Measurements from ENCODE around the gene UQCR11.

DNA sequence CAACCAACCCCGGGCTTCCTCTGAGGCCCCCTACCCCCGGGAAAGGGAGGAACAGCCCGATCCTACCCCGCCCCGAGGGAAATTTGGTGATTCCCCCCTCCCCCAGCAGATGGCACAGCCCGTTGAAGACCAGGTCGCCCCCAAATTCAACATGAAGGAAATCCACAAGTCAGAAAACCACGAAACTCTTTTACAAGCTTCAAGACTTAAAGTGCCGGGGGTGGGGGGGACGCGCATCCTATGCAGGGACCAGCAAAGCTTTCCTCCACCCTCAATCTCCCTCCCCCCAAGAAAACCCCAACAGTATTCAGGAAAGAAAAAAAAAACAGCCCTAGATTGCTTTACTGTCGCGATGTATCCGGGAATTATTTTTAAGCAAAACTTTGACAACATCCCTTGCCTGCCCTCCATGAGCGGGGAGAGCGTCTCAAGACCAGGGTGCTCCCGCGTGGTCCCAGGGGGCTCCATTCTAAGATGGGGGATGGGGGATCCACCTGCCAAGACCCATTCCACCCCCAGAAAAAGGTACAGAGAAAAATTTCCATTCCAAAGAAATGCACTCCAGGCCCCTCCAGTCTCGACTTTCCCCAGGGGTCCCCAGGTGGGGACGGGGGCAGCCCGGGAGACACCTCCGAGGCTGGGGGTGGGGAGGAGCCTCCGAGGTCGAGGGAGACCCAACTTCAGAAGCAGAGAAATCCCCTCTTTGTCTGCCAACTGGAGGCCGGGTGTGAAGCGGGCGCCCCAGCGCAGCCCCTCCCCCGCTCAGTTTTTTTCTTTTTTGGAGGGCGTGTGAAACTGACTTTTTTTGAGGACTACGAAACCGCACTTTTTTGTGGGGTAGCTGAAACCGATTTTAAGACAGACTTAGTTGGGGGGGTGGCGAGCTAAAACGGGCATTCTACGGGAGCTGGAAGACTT, 45.6 kb upstream of the UQCR11 start:
- no peak for TF ChIP-seq POLR2A (IDR thresholded peaks at IDR 0.05)
- TF ChIP-seq, protein P1, sequence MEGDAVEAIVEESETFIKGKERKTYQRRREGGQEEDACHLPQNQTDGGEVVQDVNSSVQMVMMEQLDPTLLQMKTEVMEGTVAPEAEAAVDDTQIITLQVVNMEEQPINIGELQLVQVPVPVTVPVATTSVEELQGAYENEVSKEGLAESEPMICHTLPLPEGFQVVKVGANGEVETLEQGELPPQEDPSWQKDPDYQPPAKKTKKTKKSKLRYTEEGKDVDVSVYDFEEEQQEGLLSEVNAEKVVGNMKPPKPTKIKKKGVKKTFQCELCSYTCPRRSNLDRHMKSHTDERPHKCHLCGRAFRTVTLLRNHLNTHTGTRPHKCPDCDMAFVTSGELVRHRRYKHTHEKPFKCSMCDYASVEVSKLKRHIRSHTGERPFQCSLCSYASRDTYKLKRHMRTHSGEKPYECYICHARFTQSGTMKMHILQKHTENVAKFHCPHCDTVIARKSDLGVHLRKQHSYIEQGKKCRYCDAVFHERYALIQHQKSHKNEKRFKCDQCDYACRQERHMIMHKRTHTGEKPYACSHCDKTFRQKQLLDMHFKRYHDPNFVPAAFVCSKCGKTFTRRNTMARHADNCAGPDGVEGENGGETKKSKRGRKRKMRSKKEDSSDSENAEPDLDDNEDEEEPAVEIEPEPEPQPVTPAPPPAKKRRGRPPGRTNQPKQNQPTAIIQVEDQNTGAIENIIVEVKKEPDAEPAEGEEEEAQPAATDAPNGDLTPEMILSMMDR (IDR thresholded peaks at IDR 0.05): no peak

Measured in body of pancreas (tissue), 4 donors.